GM18867 (cell line): ENCODE measurements around the gene AFF2.
A peak's percentile ranks its signal among the peaks of the same experiment; 100 is the strongest.

Source experiments
- ATAC-seq: cut with Tn5 transposase; IDR thresholded peaks from one replicate; pipeline ENCODE4 v1.9.1; 2021; ENCODE audit warnings: mild to moderate bottlenecking, moderate library complexity; ENCODE audit not compliant: unreplicated experiment

AFF2 gene

GRCh38 chrX:148580016-148580415, 79.6 kb downstream of the AFF2 start:
- no peak for ATAC-seq

GRCh38 chrX:148582353-148582752, 81.9 kb downstream of the AFF2 start:
- ATAC-seq, result no peak

GRCh38 chrX:148588649-148589310, 88.4 kb downstream of the AFF2 start:
- ATAC-seq, result no peak

GRCh38 chrX:148592595-148592994, 92.2 kb downstream of the AFF2 start:
- no peak for ATAC-seq

GRCh38 chrX:148593146-148593545, 92.7 kb downstream of the AFF2 start:
- ATAC-seq, result no peak

GRCh38 chrX:148593987-148594386, 93.6 kb downstream of the AFF2 start:
- no peak for ATAC-seq

GRCh38 chrX:148599404-148599803, 99.0 kb downstream of the AFF2 start:
- no peak for ATAC-seq

GRCh38 chrX:148600131-148600530, 99.7 kb downstream of the AFF2 start:
- no peak for ATAC-seq

- ATAC-seq, result no peak
These were observed 100.2 kb downstream of the AFF2 start for GRCh38 chrX:148600581-148600980.

GRCh38 chrX:148601034-148601433, 100.6 kb downstream of the AFF2 start:
- ATAC-seq, result no peak

- ATAC-seq, result peak; percentile 80
These were observed 109.3 kb downstream of the AFF2 start for GRCh38 chrX:148609515-148610327.

GRCh38 chrX:148610328-148610698, 109.9 kb downstream of the AFF2 start:
- ATAC-seq, result peak; percentile 73

GRCh38 chrX:148611993-148612392, 111.6 kb downstream of the AFF2 start:
- ATAC-seq, result peak; percentile 42

GRCh38 chrX:148612431-148612830, 112.0 kb downstream of the AFF2 start:
- no peak for ATAC-seq

GRCh38 chrX:148613636-148614035, 113.2 kb downstream of the AFF2 start:
- ATAC-seq, result no peak

GRCh38 chrX:148615491-148615890, 115.1 kb downstream of the AFF2 start:
- ATAC-seq, result no peak

- ATAC-seq, result no peak
These were observed 118.3 kb downstream of the AFF2 start for GRCh38 chrX:148618470-148619445.

- ATAC-seq, result no peak
These were observed 119.6 kb downstream of the AFF2 start for GRCh38 chrX:148620023-148620422.

GRCh38 chrX:148624951-148625474, 124.6 kb downstream of the AFF2 start:
- ATAC-seq, result no peak

- no peak for ATAC-seq
These were observed 128.2 kb downstream of the AFF2 start for GRCh38 chrX:148628621-148629020.

- no peak for ATAC-seq
These were observed 129.0 kb downstream of the AFF2 start for GRCh38 chrX:148629434-148629833.
